HG02885 (cell line): Measurements from ENCODE around the gene LRRC26.

Source experiments
- ATAC-seq: cut with Tn5 transposase; IDR thresholded peaks from one replicate; pipeline ENCODE4 v1.9.1; 2021; ENCODE audit warnings: mild to moderate bottlenecking; ENCODE audit not compliant: unreplicated experiment, poor library complexity

Gene LRRC26

DNA sequence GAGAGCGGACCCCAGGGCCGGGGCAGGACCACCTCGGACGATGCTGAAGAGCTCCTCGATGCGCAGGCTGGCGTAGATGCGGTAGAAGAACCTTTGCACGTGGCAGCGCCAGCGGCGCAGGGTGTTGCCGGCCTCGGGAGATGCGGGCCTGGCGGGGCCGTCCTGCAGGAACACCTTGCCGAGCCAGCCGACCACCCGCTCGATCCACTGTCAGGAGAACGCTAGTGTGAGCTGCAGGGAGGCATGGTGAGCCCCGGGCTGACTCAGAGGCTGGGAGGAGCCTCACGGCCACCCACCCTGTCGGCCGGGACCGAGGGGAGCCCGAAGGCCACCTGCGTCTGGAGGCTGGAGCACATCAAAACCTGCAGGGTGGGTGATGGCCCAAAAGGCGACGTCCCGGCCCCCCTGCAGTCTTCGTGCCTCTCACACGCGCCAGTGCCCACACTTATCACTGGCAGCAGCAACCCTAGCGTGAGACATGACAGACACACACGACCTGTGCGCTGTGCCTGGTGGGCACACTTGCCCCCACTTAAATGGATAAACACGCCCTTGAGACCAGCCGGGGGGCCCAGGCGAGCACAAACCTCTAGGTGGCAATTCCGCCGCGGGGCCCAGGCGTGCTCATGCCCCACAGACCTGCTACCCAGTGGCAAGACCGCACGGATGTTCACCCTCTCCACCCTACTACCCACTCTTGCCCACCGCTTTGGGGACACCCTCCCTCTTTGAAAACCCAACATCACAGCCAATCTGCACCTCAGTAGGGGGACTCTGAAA lies 15.2 kb upstream of the LRRC26 start:
- no peak for ATAC-seq

DNA sequence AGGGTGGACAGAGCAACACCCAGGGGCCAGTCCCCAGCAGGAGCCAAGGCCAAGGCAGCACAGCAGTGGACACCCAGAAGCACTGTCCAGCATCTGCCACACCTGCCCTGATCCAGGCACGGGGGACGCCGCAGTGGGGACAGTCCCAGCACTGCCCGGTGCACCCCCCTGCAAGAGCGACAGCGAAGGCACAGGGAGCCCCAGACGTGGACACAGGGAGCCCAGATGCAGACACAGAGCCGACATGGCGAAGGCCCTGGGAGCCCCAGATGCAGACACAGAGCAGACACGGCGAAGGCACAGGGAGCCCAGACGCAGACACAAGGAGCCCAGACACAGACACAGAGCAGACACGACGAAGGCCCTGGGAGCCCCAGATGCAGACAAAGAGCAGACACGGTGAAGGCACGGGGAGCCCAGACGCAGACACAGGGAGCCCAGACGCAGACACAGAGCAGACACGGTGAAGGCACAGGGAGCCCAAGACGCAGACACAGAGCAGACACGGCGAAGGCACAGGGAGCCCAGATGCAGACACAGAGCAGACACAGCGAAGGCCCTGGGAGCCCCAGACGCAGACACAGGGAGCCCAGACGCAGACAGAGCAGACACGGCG lies 14.2 kb upstream of the LRRC26 start:
- ATAC-seq = no peak

DNA sequence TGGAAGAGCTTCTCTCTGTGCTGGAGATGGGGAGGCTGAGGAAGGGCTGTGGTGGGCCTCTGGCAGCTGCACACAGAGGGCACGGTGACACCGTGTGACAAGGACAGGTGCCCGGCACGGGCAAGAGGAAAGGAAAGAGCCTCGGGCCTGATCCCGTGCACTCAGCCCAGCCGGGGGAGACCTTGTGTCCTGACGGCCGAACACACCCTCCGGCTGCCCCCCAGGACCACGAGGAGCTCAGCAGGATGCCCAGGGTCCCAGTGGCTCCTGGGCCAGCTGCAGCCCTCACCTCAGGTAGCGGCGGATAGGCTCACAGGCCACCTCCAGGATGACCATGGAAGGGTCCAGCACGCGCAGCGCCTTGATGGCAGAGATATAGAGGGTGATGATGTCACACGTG lies 13.0 kb upstream of the LRRC26 start:
- no peak for ATAC-seq

DNA sequence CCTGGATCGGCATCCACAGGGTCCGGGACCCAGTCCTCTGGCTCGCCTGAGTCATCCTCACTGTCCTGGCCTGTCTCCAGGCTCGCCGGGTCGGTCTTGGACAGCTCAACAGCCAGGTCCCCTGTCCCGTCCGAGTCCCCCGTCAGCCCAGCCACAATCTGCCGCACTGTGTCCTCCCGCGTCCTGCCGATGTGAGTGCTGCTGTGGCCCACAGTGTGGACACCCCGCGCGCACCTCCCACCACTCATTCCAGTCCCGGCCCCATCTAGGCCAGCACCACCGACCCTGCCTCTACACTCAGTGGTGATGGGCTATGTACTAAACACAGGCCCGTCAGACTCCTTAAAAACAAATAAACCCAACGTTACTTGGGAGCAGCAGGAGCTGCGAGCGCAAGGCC lies 11.8 kb upstream of the LRRC26 start:
- no peak for ATAC-seq

DNA sequence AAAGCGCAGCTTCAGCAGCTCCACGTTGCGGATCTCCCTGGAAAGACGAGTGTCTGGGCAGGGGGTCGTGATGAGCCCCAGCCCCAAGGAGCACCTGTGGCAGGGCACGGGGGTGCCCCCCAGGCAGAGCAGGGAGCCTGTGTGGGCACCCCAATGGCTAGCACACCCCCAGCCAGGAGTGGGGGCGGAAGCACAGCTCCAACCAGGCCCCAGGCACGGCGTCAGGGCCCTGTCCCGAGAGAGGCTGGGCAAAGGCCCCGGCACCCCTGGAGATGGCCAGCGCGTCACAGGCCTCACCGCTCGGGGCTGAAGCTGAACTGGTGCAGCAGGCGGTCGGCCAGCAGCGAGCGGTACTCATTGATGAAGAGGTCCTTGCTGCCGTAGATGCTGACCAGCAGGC lies 10.6 kb upstream of the LRRC26 start:
- no peak for ATAC-seq

DNA sequence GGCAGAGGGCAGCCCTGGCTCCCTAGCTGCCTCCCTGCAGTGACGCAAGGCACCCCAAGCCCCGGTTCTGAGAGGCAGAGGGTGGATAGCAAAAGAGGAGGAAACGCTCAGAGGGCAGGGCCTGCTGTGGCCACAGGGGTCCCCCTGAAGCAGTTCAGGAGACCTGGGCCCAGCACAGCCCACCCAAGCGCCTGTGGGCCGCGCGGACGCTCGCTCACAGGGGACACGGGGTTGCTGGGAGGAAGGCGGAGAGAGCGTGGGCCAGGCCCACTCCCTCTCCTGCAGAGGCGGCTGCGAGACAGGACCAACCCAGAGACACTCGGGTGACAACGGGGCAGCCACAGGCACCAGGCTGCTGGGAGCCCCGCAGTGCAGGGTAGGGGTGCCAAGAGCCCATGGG lies 9.9 kb upstream of the LRRC26 start:
- ATAC-seq = no peak

DNA sequence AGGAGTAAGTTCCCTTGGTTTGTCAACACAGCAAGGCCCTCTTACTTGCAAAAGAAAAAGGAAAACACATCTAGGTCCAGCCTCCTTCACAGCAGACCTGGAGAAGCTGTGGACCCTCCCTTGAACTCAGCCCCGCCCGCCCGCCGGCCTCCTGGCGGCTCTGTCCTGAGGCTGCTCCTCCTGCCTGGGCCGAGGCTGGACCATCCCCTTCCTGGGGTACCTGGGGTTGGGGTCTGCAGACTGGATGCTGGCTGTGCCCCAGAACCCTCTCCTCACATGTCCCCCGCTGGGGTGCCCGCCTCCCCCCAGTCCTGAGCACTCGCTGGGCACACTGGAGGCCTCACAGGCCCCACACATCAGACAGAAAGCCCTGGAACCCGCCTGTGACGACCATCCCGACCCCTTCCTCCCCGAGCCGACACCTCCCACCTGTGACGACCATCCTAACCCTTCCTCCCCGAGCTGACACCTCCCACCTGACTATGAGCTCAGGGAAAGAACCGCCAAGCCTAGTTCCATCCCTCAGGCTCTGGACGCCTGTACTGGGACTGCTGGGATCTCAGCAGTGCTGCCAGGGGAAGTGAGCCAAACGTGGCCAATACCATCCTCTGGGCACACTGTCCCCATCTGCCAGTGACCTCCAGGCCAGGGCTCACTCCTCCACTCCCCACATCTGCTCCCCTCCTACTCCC lies 9.2 kb upstream of the LRRC26 start:
- no peak for ATAC-seq

DNA sequence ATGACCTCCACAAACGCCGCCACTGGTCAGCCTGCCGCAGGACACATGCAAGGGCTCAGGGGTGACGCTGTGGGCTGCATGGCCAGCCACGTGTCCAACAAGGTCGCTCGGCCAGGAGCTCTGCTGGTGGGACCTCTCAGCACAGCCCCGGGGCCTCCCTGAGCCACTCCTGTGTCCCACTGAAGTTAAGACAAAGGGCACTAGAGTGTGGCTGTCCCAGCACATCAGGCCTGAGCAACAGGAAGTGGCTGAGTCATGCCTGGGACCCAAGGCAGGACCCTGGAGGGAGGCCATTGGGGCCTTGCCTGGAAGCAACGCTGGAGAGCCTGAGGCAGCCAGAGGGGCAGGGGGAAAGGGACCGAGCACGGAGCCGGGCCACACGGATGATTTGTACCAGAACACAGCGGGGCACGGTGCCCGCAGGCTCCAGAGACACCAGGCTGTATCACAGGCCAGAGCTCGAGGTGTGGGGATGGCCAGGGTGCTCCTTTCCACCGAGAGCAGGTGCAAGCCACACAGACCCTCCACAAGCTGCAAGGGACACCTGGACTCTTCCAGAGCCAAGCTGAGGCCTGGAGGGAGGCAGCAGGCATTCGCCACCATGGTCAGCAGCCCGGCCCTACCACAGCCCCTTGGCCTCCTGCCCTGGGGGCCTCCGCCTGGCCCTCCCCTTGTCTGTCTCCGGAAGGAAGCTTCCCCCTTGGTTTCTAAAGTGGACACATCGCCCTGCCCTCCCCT lies 8.5 kb upstream of the LRRC26 start:
- ATAC-seq = no peak

DNA sequence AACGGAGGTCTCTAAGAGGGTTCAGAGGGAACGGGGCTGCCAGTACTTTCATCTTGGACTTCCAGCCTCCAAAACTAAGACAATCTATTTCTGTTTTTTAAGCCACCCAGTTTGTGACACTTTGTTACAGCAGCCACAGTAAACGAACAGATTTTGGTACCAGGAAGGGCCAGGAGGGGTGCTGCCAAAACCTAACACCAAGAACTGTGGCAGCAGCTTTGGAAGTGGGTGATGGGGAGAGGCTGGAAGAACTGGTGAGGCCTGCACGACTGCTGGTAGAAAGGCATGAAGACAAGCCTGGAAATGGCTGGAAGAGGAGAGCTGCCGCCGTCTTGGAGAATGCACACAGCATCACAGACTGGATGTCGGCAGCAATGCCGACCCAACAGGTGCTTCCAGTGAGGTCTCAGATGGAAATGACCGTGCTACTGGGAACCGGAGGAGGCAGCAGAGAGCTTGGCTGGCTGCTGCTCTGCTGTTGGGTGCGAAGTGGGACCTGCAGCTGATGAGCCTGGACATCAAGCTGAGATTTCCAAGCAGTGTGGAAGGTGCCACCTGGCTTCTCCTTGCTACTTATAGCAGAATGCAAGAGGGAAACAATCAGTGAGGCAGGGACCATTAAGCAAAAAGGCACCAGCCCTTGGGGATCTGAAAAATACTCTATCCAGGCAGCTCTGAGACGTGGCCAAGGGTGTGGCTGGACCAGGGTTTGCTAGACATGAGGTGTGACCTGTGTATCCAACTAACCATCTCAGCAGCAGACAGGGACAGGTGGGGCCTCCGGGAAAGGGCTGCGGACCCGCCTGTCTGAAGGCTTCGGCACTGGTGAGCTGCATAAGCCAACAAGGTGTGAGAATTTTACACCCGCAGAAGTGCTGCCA lies 6.7 kb upstream of the LRRC26 start:
- no peak for ATAC-seq

DNA sequence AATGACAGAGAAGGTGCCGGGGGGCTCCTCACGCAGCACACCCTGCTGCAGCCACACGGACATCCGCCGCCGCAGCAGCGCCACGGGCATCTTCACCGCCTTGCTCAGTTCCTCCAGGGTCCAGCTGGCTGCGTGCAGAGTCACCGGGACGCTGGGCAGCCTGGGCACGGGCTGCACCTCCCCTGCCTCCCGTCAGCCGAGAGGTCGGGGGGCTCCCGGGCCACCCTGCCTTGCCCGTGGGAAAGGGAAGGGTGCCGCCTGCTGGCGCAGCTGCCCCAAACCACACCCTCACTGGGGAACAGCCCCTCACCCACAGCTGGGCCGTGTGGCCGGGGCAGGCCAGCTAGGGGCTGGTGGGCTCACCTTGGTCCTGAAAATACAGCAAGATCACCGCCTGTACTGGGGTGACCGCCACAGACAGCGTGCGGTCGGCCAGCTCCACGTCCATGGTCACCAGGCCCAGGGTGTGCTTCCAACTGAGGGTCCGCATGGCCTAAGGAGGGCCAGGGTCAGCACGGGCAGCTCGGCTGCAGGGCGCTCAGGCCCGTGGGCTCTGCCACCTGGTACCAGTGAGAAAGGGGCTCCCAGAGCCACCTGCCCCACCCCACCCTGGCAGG lies 5.6 kb upstream of the LRRC26 start:
- ATAC-seq = no peak

DNA sequence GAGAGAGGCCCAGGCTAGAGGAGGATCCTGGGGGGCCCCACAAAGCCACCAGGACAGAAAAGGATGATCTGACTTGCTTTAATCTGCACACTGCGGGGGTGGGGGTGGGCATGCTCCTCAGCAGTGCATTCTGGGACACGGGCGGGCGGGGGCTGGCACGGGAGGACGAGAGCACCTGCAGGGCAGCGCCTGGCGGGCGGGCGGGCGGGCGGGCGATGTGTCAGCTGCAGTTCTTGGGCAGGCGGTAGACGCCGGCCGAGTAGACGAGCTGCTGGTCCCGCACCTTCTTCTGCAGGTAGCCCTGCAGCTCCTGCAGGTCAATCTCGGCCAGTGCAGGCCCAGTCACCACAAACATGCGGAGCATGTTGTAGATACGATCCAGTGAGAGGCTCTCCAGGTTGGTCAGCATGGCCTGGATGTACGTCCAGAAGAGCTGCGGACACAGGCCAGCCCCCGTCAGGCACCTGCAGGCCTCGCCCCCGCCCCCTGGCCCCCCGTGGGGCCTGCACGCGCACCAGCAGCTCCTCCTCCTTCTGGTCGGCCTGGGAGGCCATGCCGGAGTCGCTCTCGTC lies 5.0 kb upstream of the LRRC26 start:
- no peak for ATAC-seq

DNA sequence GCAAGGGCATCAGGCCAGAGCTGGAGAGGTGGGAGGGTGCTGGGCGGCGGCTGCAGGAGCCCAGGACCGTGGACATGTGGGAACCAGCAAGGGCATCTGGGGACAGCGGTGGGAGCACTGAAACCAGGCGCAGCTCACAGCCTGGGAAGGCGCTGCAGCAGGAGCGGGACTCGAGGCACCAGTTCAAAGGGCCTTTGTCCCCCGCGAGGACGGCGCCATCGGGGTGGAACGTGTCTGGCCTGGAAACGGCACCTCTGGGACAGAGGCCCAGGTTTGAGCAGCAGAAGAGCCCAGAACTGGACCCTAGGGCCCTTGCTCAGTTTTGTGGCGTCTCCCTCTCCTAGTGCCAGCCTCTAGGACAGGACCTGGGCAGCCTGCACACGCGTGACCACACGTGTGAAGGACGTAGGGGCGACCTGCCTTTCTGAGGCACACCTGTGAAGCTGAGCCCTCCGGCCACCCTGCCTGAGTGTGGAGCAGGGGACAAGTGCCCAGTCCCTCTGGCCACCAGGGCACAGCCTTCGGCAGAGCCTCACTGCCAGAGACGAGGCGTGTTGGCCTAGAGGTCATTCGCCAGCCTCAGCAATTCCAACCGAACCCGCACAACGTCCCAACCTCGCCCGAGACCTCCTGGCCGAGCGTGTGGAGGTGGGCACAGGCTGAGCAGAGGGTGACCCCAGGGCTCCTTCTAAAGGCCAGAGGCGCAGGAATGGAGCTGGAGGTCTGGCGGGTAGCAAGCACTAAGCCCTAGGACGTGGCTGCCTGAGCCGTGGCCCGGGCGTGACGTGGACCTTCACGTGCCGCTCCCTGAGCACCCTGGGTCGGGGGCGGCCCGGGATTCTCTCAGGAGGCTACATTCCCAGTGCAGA lies 4.2 kb upstream of the LRRC26 start:
- ATAC-seq = no peak

DNA sequence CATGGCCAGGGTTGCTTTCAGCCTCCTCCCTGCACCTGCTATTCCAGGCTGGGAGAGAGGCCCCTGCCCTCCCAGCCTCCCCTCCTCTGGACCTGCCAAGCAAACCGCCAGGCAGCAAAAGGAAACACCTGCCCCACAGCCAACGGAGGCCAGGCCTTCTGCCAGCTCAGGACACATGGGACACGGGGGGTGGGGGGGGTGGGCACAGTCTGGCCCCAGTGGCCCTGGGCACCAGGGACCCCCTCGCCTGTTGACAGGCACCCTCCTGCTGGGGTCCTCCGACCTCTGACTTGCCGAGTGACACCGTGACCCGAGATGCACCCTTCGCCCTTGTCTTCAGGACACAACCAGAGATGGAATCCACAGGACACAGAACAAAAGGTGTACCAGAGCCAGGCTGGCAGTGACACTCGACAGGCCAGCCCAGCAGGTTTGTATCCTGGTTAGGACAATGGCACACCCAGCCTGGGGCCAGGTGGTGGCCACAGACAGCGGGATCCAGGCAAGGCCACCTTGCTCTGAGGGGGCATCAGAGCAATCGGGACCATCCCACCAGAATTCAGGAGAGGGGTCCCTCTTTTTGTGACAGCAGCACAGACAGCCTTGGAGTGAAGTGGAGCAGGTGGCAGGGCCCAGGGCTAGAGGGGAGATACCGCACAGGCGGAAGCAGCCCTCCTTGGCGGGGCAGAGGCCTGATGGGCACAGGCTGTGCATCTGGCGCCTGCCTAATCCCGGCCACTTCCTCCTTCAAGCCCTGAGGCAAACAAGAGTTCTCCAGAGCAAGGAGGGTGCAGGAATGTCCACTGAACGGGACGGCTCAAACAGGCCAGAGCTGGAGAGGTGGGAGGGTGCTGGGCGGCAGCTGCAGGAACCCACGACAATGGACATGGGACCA lies 3.3 kb upstream of the LRRC26 start:
- ATAC-seq = no peak

DNA sequence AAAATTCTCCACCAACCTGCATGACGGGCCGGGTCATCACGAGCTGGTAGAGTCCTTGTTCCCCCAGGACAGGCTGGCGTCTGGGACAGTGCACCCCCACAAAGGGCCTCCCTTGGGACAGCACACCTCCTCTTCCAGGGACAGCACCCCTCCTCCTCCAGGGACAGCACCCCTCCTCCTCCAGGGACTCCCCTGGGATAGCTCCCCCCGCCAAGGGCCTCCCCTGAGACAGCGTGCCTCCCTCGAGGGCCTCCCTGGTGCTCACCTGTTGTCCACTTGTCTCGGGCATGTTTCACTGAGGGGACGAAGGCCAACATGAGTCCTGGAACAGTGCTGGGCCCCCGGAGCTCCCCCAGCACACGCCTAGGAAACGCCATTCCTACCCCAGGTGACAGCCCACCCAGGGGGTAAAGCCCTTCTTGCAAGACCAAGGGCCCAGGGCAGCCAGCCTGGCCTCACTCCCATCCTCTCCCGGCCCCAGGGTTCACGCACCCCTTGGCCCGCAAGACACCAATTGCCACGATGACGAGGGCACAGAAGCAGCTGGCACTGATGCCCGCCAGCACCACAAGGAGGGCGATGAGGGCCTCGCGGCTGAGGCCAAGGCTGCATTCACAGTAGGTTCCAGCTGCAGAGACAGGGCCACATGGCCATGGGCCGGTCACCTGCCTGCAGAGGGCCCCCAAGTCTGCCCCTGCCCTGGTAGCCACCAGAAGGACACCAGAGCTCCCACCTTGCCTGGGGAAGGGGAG lies 1.5 kb upstream of the LRRC26 start:
- no peak for ATAC-seq

DNA sequence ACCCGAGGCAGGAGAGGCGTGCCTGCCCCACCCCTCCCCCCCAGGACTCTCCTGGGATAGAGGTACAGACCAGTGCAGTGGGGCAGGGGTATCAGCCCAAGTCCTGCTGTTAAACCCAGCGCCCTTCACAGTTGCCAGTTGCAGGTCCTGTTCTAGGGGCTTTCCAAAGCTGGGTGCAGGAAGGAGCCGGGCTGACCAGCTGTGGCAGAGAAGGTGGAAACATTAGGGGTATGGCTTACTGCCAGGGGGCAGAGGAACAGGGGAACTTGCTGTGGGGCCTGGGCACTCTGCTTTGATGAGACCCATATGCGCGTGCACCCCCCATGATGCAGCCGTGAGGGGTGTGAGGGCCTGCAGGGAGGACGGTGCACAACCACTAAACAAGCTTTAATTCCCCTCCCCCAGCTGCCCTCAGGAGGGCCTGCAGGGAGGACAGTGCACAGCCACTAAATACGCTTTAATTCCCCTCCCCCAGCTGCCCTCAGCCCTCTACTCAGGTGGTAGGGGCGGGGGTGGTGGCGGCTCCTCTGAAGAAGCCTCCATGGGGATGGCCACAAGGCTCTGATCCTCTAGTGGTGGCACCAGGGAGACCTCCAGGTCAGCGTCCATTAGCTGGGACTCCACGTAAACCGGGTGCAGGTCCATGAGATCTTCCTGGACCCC lies 766 bp upstream of the LRRC26 start:
- no peak for ATAC-seq
